Activated B cell treated with CpG ODN at 0.5 μM for 24 hours (primary cell): ENCODE results near the gene ARFGAP3. TPM values are rescaled to one million over a fixed set of nuclear protein-coding genes. Genes with fewer than 3 reads are reported as not detected.
"Not testable (repeated sequence)": the region's sequence is repeated elsewhere in the genome, so short reads cannot be mapped to it uniquely, and the experiment has no call there.

Experiments
- ATAC-seq: fragments of 200-7000 bp; cut with Tn5 transposase; one replicate; pipeline ENCODE4 v1.10.0; 2021; ENCODE audit warnings: low read depth, mild to moderate bottlenecking, moderate library complexity
- CTCF ChIA-PET: fragments of 350-600 bp; sonication (Branson Sonifier 250); formaldehyde crosslinking; loops from one replicate; lab custom pipeline; 2021; ENCODE audit warnings: antibody characterized with exemption; lab: Charles Lee
- POLR2A ChIA-PET: fragments of 350-600 bp; sonication (Branson Sonifier 250); formaldehyde crosslinking; loops from one replicate; lab custom pipeline; 2021; ENCODE audit warnings: antibody characterized with exemption; lab: Charles Lee
- DNase-seq: peaks from one replicate; pipeline ENCODE4 v3.0.0; 2022
- H3K27ac Mint-ChIP-seq: one replicate; pipeline ENCODE4 v1.8.0; 2020; ENCODE audit warnings: mixed read lengths
- H3K27me3 Mint-ChIP-seq: one replicate; pipeline ENCODE4 v1.8.0; 2021; ENCODE audit warnings: mixed read lengths
- H3K36me3 Mint-ChIP-seq: one replicate; pipeline ENCODE4 v1.8.0; 2021; ENCODE audit warnings: low read depth, mixed read lengths
- H3K4me1 Mint-ChIP-seq: one replicate; pipeline ENCODE4 v1.8.0; 2021; ENCODE audit warnings: mixed read lengths
- H3K4me3 Mint-ChIP-seq: one replicate; pipeline ENCODE4 v1.8.0; 2020; ENCODE audit warnings: mild to moderate bottlenecking, mixed read lengths
- H3K9me3 Mint-ChIP-seq: one replicate; pipeline ENCODE4 v1.8.0; 2020; ENCODE audit warnings: mixed read lengths
- CTCF ChIP-seq: fragments of 200-600 bp; IDR thresholded peaks from one replicate; pipeline ENCODE4 v1.8.0; 2022; ENCODE audit warnings: antibody characterized with exemption, mild to moderate bottlenecking
- intact Hi-C: fragments of 100-400 bp; cut with micrococcal nuclease; formaldehyde crosslinking; loops from one replicate; pipeline ENCODE4 v1.15.1; 2024
- total RNA-seq: library from RNA; stranded (reverse); gene quantifications from 2 replicates; pipeline ENCODE4 v1.2.3, GENCODE V29; 2022

ARFGAP3 gene
- total RNA-seq, 1 donor from 2014 or later = 35.2 TPM

GRCh38 chr22:42787357-42787736 lies 69.7 kb downstream of the ARFGAP3 start:
- ATAC-seq (no peak), DNase-seq (no peak)
- TF ChIP-seq CTCF = no peak
- Mint-ChIP-seq H3K27ac (no peak overlapping the region), H3K9me3 (no peaks in the 10 kb centered on the region), H3K36me3 (no peaks in the 10 kb centered on the region), H3K27me3 (peaks cover 3% of the 10 kb centered on the region), H3K4me1 (no peaks in the 10 kb centered on the region), H3K4me3 (no peak overlapping the region)
- intact Hi-C loops = no loop called here
- POLR2A ChIA-PET = no interaction called here
- CTCF ChIA-PET = no interaction called here

- Mint-ChIP-seq H3K9me3 (no peaks in the 10 kb centered on the region), H3K27ac (no peak overlapping the region), H3K4me1 (no peaks in the 10 kb centered on the region), H3K4me3 (no peak overlapping the region), H3K36me3 (no peaks in the 10 kb centered on the region), H3K27me3 (peaks cover 3% of the 10 kb centered on the region)
- DNase-seq (no peak), ATAC-seq (no peak)
- POLR2A ChIA-PET = no interaction called here
- intact Hi-C loops = no loop called here
- CTCF ChIA-PET = no interaction called here
- TF ChIP-seq CTCF = no peak
Measured at GRCh38 chr22:42786606-42787356, 70.3 kb downstream of the ARFGAP3 start.

- ChIA-PET POLR2A (interaction anchor here (0.6 kb wide), 1 partner anchor 36 kb away, joined by 7 read pairs; no protein-coding TSS in a partner anchor), CTCF (no interaction called here)
- Mint-ChIP-seq H3K9me3 (no peaks in the 10 kb centered on the region), H3K27me3 (peaks cover 3% of the 10 kb centered on the region), H3K36me3 (no peaks in the 10 kb centered on the region), H3K4me1 (no peaks in the 10 kb centered on the region), H3K4me3 (no peak overlapping the region), H3K27ac (no peak overlapping the region)
- TF ChIP-seq CTCF = no peak
- intact Hi-C loops = no loop called here
- no peak for DNase-seq
- no peak for ATAC-seq
Measured at GRCh38 chr22:42785706-42786499, 71.2 kb downstream of the ARFGAP3 start.

- H3K27me3 Mint-ChIP-seq, ATAC-seq, H3K4me1 Mint-ChIP-seq, DNase-seq, H3K36me3 Mint-ChIP-seq, intact Hi-C loops, H3K27ac Mint-ChIP-seq, H3K4me3 Mint-ChIP-seq, H3K9me3 Mint-ChIP-seq: not testable (repeated sequence)
- ChIA-PET POLR2A (interaction anchor here (0.6 to 0.7 kb wide), 3 partner anchors 13 to 74 kb away, joined by 3 to 10 read pairs (median 3); no protein-coding TSS in a partner anchor), CTCF (interaction anchor here (1.1 kb wide), 1 partner anchor 85 kb away, joined by 3 read pairs; no protein-coding TSS in a partner anchor)
Measured at GRCh38 chr22:42782306-42782705, 74.8 kb downstream of the ARFGAP3 start.

GRCh38 chr22:42780070-42780540 lies 77.0 kb downstream of the ARFGAP3 start:
- DNase-seq (no peak), ATAC-seq (peak; percentile 80)
- CTCF ChIA-PET = interaction anchor here (0.7 to 2.0 kb wide), 7 partner anchors 9 to 356 kb away, joined by 3 to 5 read pairs (median 3); no protein-coding TSS in a partner anchor
- Mint-ChIP-seq H3K9me3 (no peaks in the 10 kb centered on the region), H3K27ac (no peak overlapping the region), H3K4me3 (no peak overlapping the region), H3K27me3 (no peaks in the 10 kb centered on the region), H3K36me3 (no peaks in the 10 kb centered on the region), H3K4me1 (peaks cover 2% of the 10 kb centered on the region)
- intact Hi-C loops = loop anchor here (1.0 kb wide), 3 partner anchors 87 to 310 kb away; no protein-coding TSS in a partner anchor
- TF ChIP-seq CTCF = peak; percentile 31
- POLR2A ChIA-PET = no interaction called here
